ENCODE results near the gene BMPR1B.

The BMPR1B gene

GRCh38 chr4:94766856-94767255 lies 9.1 kb downstream of the BMPR1B start:
- no peak overlapping the region for H3K4me3 ChIP-seq (ENCODE audit: low read depth, low read length)
- TF ChIP-seq, protein P1, sequence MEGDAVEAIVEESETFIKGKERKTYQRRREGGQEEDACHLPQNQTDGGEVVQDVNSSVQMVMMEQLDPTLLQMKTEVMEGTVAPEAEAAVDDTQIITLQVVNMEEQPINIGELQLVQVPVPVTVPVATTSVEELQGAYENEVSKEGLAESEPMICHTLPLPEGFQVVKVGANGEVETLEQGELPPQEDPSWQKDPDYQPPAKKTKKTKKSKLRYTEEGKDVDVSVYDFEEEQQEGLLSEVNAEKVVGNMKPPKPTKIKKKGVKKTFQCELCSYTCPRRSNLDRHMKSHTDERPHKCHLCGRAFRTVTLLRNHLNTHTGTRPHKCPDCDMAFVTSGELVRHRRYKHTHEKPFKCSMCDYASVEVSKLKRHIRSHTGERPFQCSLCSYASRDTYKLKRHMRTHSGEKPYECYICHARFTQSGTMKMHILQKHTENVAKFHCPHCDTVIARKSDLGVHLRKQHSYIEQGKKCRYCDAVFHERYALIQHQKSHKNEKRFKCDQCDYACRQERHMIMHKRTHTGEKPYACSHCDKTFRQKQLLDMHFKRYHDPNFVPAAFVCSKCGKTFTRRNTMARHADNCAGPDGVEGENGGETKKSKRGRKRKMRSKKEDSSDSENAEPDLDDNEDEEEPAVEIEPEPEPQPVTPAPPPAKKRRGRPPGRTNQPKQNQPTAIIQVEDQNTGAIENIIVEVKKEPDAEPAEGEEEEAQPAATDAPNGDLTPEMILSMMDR (IDR thresholded peaks at IDR 0.05; ENCODE audit: low read depth, low read length, missing control alignments) = no peak
- DNase-seq (ENCODE audit: low read depth) = peak; percentile 41
- in situ Hi-C loops (cut with HindIII; ENCODE audit: low sequenced_read_pairs) = no loop called here

GRCh38 chr4:94767446-94767845 lies 9.7 kb downstream of the BMPR1B start:
- TF ChIP-seq, protein P1 (IDR thresholded peaks at IDR 0.05; ENCODE audit: low read depth, low read length, missing control alignments) = no peak
- H3K4me3 ChIP-seq (ENCODE audit: low read depth, low read length) = no peak overlapping the region
- in situ Hi-C loops (cut with HindIII; ENCODE audit: low sequenced_read_pairs) = no loop called here

DNA sequence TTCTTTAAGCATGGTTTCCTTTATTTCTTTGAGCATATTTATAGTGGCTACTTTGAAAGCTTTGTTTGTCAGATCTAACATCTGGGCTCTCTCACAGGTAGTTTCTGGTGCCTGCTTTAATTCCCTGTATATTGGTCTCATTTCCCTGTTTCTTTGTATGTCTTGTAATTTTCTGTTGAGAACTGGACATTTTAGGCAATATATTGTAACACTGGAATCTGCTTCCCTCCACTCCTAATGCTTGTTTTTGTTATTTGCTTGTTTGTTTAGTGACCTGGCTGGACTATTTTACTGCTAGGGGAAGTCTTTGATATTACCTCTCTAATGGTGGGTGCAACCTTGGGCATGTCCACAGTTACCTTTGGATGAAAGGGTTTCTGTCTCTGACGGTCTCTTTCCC lies 25.0 kb downstream of the BMPR1B start:
- no peak for DNase-seq (ENCODE audit: low read depth)
- no peak overlapping the region for H3K4me3 ChIP-seq (ENCODE audit: low read depth, low read length)
- TF ChIP-seq, protein P1 (IDR thresholded peaks at IDR 0.05; ENCODE audit: low read depth, low read length, missing control alignments) = no peak
- in situ Hi-C loops (cut with HindIII; ENCODE audit: low sequenced_read_pairs) = no loop called here

More at GRCh38 chr4:94767446-94767845, 9.7 kb downstream of the BMPR1B start:
- DNase-seq (ENCODE audit: low read depth) = no peak

DNA sequence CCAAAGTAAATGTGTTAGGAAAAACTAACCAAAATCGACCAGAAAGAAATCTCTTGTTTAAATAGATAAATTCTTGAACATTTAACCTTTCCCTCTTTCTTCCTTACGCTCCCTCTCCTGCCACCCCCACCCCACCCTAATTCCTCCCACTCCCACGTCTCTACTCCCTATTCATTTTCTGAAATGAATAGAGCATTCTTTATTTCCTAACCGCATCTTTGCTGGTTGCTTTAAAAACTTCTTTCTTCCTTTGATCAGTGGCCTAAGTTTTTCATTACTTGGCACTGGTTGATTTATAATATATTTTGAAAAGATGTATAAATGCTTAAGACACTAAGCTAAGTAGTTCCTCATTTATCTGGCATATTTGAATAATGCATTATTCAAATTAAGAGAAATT lies 33.9 kb downstream of the BMPR1B start:
- no peak for DNase-seq (ENCODE audit: low read depth)
- TF ChIP-seq, protein P1 (IDR thresholded peaks at IDR 0.05; ENCODE audit: low read depth, low read length, missing control alignments) = no peak
- H3K4me3 ChIP-seq (ENCODE audit: low read depth, low read length) = no peak overlapping the region
- in situ Hi-C loops (cut with HindIII; ENCODE audit: low sequenced_read_pairs) = no loop called here

DNA sequence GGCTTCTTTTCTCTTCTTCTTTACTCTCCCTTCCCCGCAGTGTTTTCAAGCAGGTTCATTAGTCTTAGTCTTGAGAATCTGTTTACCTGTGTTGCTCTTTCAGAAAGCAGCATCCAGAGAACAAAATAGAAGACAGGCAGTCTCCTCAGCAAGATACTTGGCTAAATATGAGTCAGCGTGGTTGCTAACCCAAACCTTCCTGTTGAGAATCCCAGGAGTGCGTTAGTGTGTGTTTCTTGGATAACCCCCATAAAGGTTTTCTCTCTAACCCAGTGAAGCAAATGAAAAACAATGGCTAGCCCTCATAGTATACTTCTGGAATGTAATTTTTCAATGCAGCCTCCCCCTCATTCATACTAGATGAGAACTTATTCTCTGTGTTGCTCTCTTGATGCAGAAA lies 41.1 kb downstream of the BMPR1B start:
- in situ Hi-C loops (cut with HindIII; ENCODE audit: low sequenced_read_pairs) = no loop called here
- peak; percentile 77 for DNase-seq (ENCODE audit: low read depth)
- TF ChIP-seq, protein P1 (IDR thresholded peaks at IDR 0.05; ENCODE audit: low read depth, low read length, missing control alignments) = no peak
- H3K4me3 ChIP-seq (ENCODE audit: low read depth, low read length) = no peak overlapping the region

- no peak overlapping the region for H3K4me3 ChIP-seq (ENCODE audit: low read depth, low read length)
- in situ Hi-C loops (cut with HindIII; ENCODE audit: low sequenced_read_pairs) = no loop called here
- no peak for DNase-seq (ENCODE audit: low read depth)
- TF ChIP-seq, protein P1 (IDR thresholded peaks at IDR 0.05; ENCODE audit: low read depth, low read length, missing control alignments) = no peak
Observed at GRCh38 chr4:94801016-94801415, 43.3 kb downstream of the BMPR1B start.

- TF ChIP-seq, protein P1 (IDR thresholded peaks at IDR 0.05; ENCODE audit: low read depth, low read length, missing control alignments) = no peak
- peak; percentile 6 for DNase-seq (ENCODE audit: low read depth)
- in situ Hi-C loops (cut with HindIII; ENCODE audit: low sequenced_read_pairs) = no loop called here
- no peak overlapping the region for H3K4me3 ChIP-seq (ENCODE audit: low read depth, low read length)
Observed at GRCh38 chr4:94802091-94802490, 44.3 kb downstream of the BMPR1B start.
